NCI-H2029 treated with DMSO at 0.1 percent for 48 hours (cell line): ENCODE data around the gene PALLD.

Experiments used
- DNase-seq: peaks from one replicate; lab custom pipeline; 2025; lab: John Stamatoyannopoulos, UW

PALLD gene

DNA sequence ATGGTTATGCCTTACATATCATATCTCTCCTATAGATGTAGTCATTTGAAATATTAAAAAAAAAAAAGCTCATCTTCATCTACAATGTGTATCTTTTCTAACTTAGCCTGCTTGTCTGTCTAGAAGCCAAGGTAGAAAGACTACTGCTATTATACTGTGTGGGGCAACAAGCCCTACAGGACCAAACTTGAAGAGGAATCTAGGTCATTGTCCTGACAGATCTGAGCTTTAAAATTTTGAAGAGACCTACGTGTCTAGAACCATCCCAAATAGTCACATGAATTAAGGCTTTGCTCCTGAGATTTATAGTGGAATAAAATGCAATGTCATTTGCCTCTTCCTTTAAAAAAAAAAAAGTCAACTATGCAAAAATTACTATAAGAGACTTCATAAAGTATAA lies 95.8 kb downstream of the PALLD start:
- DNase-seq = no peak

DNA sequence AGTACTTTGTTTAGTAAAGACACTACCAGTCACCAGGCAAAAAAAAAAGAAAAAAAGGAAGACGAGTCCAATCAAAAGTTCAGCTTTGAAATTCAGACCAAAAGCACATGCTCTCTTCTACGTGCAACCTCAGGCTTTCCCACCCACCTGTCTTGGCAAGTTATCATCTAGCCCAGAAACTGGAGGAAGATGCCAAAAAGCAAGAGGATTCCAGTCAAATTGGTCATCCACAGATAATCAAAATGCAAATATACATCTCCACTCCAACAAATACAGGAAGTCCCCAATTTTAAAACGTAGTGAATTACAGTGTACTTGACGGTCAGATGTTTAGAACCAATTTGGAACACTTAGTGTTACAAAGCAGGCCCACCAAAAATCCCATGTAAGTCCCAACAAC lies 96.5 kb downstream of the PALLD start:
- DNase-seq = no peak

DNA sequence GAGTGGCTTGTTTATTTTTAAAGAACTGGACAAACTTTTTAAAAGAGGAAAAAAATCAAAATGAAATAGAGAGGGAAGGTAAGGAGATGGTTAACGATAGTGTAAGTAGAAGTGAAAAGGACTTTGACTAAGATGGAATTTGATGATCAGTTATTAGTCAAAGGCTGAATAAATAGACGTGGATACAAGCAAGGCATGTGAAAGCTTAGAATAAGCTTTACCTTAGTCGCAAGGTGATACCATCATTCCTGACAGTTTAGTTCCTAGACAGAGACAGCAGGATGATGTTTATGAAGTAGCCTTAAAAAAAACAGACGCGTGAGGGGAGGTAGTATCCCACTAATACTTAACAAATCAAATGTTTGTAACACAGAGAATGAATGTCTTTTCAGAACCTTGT lies 97.3 kb downstream of the PALLD start:
- DNase-seq = no peak

DNA sequence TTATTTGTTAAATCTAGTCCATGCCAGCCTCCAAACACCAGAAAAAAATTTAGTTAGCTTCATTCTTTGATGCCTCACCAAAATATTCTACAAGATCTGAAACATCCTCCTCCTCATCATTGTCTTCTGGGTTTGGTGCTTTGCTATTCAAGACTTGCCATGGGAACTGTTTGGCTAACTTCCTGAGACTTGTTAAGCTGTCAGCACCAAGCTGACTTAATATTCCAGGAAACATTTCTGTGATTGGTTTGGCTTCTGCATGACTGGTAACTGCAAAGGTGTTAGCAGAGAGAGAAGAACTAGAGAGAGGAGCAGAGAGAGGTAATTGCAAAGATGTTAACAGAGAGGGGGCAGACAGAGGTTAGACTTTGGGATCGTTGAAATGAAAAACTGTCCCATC lies 101.3 kb downstream of the PALLD start:
- no peak for DNase-seq

DNA sequence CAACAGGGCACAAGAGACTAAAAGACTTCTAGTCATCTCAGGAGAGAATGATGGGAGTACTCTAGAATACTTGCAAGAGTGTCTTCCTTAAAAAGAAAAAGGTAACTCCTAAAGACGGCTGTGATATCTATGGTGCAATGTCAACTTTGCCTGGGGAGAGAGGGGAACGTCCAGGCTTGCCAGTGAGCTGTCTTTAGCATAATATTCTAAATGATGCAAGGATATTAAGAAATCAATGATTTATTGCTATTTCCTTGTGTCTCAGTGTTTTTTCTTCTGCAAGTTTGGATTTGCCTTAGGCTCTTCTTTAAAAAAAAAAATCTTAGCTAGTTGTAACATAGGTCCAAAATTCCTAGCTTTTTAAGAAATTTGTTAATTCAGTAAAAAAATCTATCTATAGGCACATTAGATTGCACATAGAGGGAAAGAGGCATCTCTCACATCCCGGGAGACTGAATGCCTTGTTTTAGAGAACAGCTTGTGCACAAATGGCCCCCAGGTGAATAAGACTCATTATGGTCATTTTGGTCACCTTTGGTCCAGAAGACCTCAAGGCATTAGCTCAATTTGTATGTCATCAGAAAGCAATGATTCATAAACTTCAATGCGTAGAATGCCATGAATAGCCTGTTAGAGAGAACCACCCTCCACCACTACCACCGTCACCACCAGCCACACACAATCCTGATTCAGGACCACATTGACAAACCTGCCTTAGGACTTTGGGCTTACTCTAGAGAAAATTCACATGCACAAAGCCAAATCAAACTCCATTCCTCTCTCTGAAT lies 104.1 kb downstream of the PALLD start:
- DNase-seq = no peak

DNA sequence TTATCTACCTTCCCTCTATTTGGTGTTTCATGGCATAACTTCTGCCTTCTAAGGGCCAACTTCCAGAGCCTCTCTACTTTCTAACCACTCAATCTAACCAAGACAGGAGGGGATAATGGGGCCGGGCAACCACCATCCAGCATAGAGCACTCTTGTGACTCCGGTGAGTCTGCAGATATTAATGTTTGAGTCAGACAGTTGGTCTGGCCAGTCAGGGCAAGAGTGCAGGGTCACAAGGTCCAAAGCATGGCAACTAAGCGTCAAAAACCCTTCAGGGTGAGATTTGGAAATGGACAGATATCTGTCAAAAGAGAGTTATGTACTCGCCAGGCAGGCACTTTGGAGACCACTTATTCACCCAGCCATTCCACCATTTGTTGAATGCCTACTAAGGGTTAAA lies 105.0 kb downstream of the PALLD start:
- DNase-seq = no peak

DNA sequence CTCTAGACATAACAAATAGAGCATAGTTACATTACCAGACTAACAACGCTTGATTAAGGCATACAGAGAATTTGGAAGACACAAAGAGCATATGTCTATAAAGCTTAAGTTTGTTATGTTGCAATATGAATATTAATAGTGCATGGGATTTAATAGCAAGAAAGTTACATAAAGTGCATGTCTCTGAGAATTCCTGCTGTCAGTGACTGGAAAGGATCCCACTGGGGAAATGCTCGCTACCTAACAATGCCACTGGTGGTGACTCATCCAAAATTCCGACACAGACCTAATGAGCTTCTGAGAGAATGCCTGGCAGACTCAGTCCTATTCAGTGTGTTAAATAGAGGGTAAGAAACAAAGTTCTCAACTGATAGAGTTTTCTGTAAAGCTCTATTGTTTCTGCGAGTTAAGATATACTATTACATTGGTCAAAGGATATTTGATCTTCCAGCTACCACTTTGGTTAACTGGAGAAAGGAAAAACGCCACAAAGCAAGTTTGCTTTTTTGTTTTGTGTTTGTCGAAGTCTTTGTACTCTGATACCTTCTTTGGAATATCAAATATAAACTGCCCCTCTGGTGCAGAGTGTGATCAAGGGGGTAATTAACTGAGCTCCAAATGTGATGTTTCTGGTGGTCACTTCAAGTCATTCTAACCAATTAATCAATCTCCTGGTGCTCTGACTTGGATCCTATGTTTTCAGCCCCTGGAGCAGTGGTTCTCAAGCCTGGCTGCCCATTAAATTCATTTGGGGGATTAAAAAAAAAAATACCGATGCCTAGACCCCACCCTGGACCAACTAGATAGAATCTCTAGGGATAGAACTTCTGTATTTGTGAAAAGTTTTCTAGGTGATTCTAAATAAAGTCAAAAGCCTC lies 107.9 kb downstream of the PALLD start:
- DNase-seq = no peak

DNA sequence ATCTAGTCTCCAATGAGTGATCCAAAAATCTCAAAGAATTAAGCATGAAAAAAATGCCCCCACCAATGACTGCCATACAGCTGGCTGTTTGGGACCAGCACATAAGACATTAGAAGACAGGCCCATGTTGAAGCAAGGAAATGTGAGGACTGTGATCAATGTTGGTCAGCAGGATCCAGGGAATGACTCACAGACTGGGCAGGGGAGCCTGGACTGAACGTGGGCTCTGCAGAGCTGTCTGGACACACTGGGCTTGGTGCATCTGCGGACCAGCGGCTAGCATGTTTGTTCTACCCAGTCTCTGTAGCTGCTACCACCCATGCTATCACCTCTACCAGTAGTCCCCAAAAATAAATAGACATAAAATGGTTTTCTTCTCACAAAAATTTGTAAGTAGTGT lies 108.6 kb downstream of the PALLD start:
- no peak for DNase-seq

DNA sequence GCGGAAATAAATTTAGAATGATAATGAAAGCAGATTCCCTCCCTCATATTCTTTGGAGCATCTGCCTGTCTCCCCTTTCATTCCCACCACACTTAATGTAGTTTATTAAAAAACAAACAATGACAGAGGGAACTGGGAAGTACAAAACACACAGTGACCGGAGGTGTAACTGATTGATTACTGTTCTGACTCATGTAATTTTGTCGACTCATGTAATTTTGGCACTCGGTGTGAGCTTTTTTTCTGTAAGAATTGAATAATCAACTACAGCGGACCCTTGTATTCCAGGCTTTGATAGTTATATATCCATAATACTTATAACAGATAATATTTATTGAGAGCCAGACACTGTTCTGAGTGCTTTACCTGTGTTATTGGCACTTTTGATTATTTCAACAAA lies 110.4 kb downstream of the PALLD start:
- DNase-seq = no peak

DNA sequence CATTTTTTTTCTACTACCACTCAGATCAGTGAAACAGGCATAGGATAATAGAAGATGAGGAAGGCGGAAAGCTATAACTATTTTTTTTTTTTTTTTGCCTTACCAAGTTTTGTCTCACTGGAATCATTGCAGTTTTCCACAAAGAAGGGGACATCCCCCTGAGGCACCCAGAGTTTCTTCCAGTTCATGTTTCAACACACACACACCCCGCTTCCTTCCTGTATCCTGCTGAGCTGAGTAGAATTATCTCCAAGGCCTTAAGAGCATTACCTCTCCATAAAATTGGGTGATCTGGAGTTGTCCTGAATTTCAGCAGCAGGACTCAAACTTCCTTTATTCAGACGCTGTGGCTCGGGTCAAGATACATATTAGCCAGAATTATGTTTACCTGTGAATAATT lies 111.9 kb downstream of the PALLD start:
- no peak for DNase-seq

DNA sequence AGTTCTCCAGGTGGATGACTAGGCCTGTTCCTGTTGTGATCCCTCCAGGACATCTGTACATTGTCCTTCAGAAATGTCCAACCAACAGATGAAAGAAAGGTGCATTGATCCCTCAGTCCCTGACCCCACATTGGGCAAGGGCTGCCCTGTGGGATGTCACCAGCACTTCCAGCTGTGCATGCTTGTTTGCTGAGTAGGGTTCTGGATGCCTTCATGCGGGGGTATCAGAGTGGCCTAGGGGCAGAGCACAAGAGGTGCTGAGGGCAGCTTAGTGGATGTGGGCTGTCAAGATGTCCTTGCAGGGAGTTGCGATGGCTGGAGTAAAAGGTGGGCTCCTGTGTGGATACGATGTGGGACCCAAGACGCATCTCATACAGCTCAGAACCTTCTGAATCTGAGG lies 112.5 kb downstream of the PALLD start:
- DNase-seq = no peak

DNA sequence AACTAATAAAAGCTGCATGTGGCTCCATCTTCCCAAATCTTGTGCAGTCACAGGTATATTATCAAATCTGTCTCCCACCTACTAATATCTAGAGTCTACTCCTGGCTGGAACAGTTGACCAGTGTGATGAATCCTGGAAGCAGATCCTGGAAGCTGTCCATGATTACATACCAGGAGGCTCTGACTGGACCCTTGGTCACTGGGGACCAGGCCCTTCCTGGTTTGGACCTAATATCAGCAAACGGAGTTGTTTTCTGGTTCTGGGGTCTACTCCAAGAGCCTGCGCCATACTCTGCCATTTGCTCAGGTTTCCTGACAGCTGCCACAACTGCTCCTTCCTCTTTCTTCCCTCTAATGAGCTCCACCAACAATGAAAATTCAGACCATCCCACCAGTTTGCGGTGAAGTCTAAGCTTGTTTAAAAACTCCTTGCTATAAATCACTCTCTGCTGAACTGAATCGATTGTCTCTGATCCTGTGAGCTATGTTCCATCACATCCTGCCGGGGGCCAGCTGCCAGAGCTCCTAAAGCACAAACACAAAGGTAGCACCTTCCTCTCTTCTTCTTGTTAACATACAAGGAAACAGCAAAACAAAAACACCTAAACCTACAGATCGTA lies 114.2 kb downstream of the PALLD start:
- DNase-seq = no peak

DNA sequence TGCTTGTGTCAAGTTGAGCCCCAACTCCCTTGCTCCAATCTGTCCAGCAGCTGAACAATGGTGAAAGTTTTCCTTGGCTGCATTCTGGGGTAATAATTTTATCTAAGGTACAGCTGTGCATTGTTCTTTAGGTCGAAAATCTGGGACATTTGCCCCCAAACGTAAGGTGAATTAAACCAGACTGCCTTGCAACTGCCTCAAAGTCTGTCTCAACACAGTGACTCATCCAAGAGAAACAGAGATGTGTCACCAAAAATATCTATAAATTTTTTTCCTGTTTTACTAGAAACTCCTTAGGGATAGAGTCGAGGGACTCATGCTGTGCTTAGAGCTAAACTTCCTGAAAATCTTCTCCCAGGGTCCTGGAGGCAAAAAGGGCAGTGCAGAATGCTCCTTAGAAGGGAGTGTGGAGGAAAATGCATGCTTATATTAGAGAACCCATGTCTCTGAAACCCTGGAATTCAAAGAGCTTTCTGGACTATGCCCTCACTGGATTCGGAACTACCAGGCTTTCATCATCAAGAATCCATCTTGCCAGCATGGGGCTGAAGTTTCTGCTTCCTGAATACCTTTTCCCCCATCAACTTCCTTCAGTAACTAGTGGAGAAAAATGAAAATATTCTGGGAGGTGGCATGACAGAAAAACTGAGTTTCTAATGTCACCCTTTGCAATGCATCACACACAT lies 115.7 kb downstream of the PALLD start:
- no peak for DNase-seq

DNA sequence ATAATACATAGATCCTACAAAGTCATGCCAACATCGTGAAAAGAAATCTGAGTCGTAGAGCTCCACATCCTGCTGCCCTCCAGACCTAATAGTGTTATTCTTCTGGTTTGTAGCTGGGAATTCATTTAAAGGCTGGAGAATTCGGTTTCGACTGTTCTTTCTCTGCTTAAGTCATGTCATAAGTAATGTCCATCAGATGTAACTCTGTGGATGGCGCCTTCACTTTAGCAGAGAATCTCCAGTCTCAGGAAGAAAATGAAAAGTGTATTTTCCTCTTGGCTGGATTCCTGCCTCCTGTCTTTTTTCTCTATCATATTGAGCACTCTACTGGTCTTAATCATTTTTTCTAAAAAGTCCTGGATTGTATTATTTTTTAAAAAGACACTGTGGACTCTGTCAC lies 117.0 kb downstream of the PALLD start:
- DNase-seq = no peak

DNA sequence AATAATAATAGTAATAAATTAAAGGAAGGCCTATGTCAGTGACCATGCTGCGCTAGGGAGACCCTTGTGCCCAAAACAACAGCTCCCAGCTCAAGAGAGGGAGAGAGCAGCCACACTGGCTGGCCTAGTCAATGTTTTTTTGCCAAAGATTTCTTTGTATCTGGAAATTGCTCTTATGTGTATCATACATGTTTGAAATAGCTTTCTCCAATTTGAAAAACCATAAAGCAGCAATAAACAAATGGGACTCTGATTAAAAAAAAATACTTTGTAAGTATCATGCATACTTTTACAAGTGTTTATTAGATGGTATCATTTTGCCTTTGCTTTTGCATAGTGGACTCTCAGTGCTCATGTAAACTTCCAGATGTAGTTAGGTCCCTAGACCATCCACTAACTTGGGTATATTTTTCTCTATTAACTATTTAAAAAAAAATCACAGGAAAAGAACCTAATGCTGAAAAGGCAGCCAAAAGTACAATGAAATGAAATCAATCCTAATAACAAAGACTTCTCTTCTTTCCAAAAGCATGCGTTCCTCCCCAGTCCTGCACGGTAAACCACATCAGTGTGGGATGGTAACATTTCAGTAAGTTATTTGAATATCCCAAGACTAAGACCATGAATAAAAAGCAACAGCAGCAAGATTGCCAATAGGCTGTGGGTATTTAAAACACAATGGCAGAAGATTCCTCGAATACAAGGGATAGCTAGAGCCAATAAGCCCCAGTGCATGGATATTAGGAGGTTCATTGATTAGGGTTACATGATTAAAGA lies 117.6 kb downstream of the PALLD start:
- DNase-seq = no peak

DNA sequence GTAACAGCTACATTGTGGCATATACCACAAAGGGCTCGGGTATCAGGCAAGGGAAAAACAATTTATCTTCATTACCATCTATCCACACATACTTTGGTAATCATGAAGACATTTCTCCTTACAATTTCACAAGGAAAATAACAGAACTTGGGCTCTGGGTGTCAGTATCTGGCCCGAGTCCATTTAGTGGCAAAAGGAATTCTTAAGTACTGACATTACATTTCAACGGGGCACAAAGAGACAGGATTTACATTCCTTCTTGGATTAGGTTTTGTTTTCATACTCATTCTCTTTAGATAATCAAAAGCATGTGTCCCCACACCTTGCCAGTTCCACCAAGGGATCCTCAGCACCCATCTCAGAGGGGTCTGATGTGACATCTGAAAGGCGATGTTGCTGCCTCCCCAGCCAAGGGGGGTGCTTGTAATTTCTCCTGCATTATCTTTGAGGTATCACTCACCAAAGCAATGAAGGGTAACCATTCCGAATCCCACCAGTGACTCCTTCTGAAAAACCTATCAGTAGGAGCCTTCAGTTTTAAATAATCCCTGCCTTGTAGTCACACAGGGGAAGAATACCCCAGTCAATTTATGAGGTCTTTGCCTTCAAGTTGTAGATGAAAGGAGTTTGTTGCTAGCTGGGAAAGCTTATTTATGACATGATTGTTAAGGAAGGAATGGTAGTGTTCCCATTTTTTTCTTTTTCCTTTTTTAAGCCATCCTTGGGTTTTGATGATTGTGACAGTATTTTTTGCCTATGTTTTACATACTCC lies 118.6 kb downstream of the PALLD start:
- DNase-seq = no peak

DNA sequence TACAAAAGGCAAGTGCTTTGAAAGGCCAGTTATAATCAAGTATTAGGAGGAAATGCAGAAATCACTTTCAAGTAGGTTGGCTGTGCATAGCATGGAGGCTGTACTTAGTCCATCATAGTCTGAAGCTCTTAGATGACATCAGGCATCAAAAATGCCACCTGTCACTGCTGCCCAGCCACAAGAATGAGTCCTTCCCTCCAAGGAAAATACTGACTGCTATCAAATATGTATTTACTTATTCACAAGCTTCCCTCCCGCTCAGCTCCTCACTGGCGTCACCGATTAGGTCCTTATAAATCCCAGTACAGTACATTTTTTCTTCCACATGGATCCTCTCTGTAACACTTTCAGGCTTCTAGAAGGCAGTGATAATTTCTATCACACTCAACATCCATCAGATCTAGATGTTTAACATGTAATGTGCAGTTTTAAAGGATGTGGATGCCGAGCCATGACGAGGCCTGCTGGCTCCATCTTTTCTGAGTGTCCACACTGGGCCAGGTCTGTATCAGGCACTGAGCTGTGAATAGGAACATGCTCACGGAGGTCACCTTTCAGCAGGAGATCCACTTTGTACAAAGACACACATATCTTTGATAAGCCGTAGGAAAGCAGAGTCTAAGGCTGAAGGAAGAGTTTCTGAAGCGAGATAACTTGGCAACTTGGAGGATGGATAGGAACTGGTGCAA lies 121.9 kb downstream of the PALLD start:
- no peak for DNase-seq

DNA sequence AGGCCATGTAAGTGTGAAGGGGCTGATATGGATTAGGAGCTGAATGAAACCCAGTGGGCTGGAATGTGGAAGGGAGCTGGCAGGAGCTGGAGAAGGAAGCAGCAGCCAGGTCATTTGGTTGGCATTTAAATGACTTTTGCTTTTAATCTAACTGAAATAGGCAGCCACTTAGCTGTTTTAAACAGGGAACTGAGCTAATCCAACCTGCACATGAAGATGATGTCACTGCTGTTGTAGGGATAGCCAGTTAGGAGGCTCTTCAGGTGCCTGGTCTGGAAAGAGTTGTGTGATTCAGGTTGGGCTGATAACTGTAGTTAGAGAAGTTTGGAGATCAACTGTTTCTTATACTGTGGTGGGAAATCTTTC lies 122.4 kb downstream of the PALLD start:
- no peak for DNase-seq

DNA sequence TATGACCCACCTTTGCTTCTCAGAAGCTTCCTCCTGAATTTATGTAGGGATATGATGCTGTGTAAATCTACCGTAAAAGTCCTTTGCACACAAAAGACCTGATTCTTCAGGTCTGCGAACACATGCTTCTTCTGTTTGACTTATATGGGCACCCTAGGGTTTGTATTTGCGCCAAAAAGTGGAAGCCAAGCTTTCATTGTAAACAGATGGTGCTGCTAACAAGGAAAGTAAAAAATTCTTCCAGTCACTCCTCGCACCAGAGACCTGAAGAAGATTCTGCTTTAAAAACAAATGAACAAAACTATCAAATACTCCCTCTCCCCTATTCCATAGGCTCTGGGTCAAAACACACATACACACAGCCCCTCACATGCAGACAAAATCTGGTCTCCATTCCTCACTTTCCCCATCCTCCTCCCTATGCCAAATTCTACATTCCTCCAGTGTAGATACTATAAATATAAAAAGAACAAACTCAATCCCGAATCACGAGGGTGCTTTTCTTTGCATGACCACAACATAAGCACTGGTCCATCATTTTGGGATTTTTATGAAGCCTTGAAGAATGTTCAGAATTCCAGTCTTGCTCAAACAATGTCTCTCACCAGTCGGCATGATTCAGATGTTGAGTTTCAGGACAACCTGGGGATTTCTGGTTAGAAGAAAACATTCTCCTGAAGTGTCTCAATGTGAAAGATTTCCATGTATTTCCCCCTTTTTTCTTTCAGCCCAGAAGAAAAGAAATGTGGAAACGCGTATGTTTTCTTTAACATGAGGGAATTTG lies 125.1 kb downstream of the PALLD start:
- DNase-seq = no peak

DNA sequence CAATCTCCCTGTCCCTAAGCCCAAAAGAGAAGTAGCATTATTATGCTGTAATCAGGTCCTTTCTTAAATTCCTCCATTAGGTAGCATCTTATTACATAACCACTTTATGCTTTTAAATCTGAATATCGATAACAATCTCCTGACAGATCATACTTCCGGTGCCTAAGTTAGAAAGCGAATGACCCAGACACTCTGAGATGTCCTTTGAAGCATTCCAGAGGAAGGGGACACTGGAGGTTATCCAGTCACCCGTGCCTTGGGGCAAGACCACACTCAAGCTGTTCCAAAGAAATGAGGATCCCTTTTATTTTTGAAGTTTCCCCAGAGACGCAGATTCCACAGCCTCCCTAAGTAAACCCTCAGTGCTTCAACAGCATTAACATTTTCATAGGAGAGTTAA lies 125.7 kb downstream of the PALLD start:
- DNase-seq = no peak
